H1 (cell line): ENCODE measurements around the gene CMIP. TPM values are rescaled to one million over a fixed set of nuclear protein-coding genes. Genes with fewer than 3 reads are reported as not detected.

Experiments used
- CTCF ChIA-PET: fragments of 300-600 bp; sonication (Branson Sonifier 250); formaldehyde crosslinking; loops from one replicate; lab custom pipeline; 2021; ENCODE audit not compliant: partially characterized antibody; lab: Charles Lee
- POLR2A ChIA-PET: fragments of 300-600 bp; sonication (Branson Sonifier 250); formaldehyde crosslinking; loops from one replicate; lab custom pipeline; 2021; ENCODE audit warnings: inconsistent platforms; ENCODE audit not compliant: partially characterized antibody; lab: Charles Lee
- DNase-seq, 2 experiments: peaks; one replicate each; pipeline versions ENCODE4 v3.0.0 to v3.0.0-alpha.2; 2010 to 2022; ENCODE audit warnings: low spot score in 2 of 2, low read depth in 1 of 2, mixed read lengths in 1 of 2
- FAIRE-seq: peaks from 2 replicates; lab custom pipeline; 2011; peaks lifted over from hg19 to GRCh38; lab: Jason Lieb, UNC
- H2AFZ ChIP-seq: 2 replicates; pipeline ENCODE4 v1.8.1; 2012; ENCODE audit warnings: low read length, inconsistent platforms
- H2AK5ac ChIP-seq: 2 replicates; pipeline ENCODE4 v1.6.1; 2013; ENCODE audit warnings: low read depth, low read length
- H2BK120ac ChIP-seq: replicated peaks from 2 replicates; pipeline ENCODE3; 2013; ENCODE audit warnings: low read depth, low read length, inconsistent platforms
- H2BK12ac ChIP-seq: 2 replicates; pipeline ENCODE4 v1.6.1; 2013; ENCODE audit warnings: low read depth, low read length
- H2BK15ac ChIP-seq: 2 replicates; pipeline ENCODE4 v1.6.1; 2013; ENCODE audit warnings: low read length
- H2BK20ac ChIP-seq: 2 replicates; pipeline ENCODE4 v1.6.1; 2013; ENCODE audit warnings: low read length
- H2BK5ac ChIP-seq: 2 replicates; pipeline ENCODE4 v1.6.1; 2013; ENCODE audit warnings: low read depth, low read length
- H3K14ac ChIP-seq: 2 replicates; pipeline ENCODE4 v1.6.1; 2013; ENCODE audit warnings: inconsistent platforms; ENCODE audit not compliant: insufficient read length
- H3K18ac ChIP-seq: 2 replicates; pipeline ENCODE4 v1.6.1; 2013; ENCODE audit warnings: low read length; ENCODE audit errors: extremely low read depth
- H3K23ac ChIP-seq: 2 replicates; pipeline ENCODE4 v1.6.1; 2013; ENCODE audit warnings: inconsistent platforms; ENCODE audit not compliant: insufficient read length
- H3K23me2 ChIP-seq: 2 replicates; pipeline ENCODE4 v1.6.1; 2013; ENCODE audit warnings: low read depth, low read length
- H3K27ac ChIP-seq: 2 replicates; pipeline ENCODE4 v1.6.1; 2011; ENCODE audit warnings: low read depth, low read length, inconsistent platforms
- H3K27me3 ChIP-seq, 4 experiments: replicated peaks in 1 of 4; 1 replicate in 1 of 4; 2 replicates in 3 of 4; pipeline versions ENCODE4 v1.6.1 to v1.8.1; 2011 to 2013; ENCODE audit warnings: low read length in 3 of 4, mild to moderate bottlenecking in 3 of 4, inconsistent platforms in 2 of 4, mixed read lengths in 2 of 4, moderate library complexity in 1 of 4; ENCODE audit not compliant: control insufficient read depth in 3 of 4, insufficient read depth in 3 of 4; ENCODE audit errors: extremely low read depth in 1 of 4
- H3K36me3 ChIP-seq, 4 experiments: 2 replicates each; pipeline versions ENCODE4 v1.6.1 to v1.8.1; 2011 to 2013; ENCODE audit warnings: mild to moderate bottlenecking in 4 of 4, low read length in 3 of 4, moderate library complexity in 2 of 4, control low read depth in 1 of 4, inconsistent platforms in 1 of 4; ENCODE audit not compliant: insufficient read depth in 4 of 4, control insufficient read depth in 2 of 4
- H3K4ac ChIP-seq: replicated peaks from 2 replicates; pipeline ENCODE3; 2013; ENCODE audit warnings: low read length, low read depth, mixed read lengths, inconsistent platforms; ENCODE audit not compliant: insufficient read length
- H3K4me1 ChIP-seq, 4 experiments: replicated peaks in 1 of 4; 1 replicate in 1 of 4; 2 replicates in 3 of 4; pipeline versions ENCODE4 v1.6.1 to v1.8.1; 2011 to 2013; ENCODE audit warnings: low read length in 3 of 4, inconsistent platforms in 2 of 4, mixed read lengths in 1 of 4; ENCODE audit not compliant: insufficient read depth in 4 of 4, control insufficient read depth in 3 of 4
- H3K4me2 ChIP-seq, 2 experiments: 2 replicates each; pipeline versions ENCODE4 v1.6.1 to v1.8.1; 2011 to 2013; ENCODE audit warnings: low read depth in 2 of 2, low read length in 2 of 2, control low read depth in 1 of 2, inconsistent platforms in 1 of 2, mild to moderate bottlenecking in 1 of 2; ENCODE audit not compliant: insufficient read depth in 1 of 2
- H3K4me3 ChIP-seq, 4 experiments: fragments of 200-600, 300-600 bp in 1 of 4; sonication (generic), shearing (Covaris generic), sonication (Bioruptor Twin) in 1 of 4; 2 replicates each; pipeline versions ENCODE4 v1.5.1 to v1.8.1; 2011 to 2016; ENCODE audit warnings: low read length in 4 of 4, low read depth in 3 of 4, control low read depth in 2 of 4, inconsistent platforms in 2 of 4, mild to moderate bottlenecking in 2 of 4, mixed read lengths in 1 of 4, moderate library complexity in 1 of 4; ENCODE audit not compliant: insufficient read depth in 2 of 4; ENCODE audit errors: extremely low read depth in 1 of 4
- H3K56ac ChIP-seq: replicated peaks from 2 replicates; pipeline ENCODE3; 2013; ENCODE audit warnings: low read depth, mild to moderate bottlenecking, mixed read lengths, low read length, inconsistent platforms; ENCODE audit not compliant: insufficient read length
- H3K79me1 ChIP-seq: 2 replicates; pipeline ENCODE4 v1.6.1; 2013; ENCODE audit warnings: low read depth, low read length, control low read depth
- H3K79me2 ChIP-seq, 2 experiments: 2 replicates each; pipeline versions ENCODE4 v1.6.1 to v1.8.1; 2012 to 2013; ENCODE audit warnings: low read length in 2 of 2, mild to moderate bottlenecking in 2 of 2, inconsistent platforms in 1 of 2; ENCODE audit not compliant: insufficient read depth in 2 of 2, control insufficient read depth in 1 of 2
- H3K9ac ChIP-seq, 4 experiments: replicated peaks in 1 of 4; 1 replicate in 1 of 4; 2 replicates in 3 of 4; pipeline versions ENCODE4 v1.6.1 to v1.8.1; 2011 to 2013; ENCODE audit warnings: low read depth in 3 of 4, low read length in 3 of 4, control low read depth in 2 of 4, mild to moderate bottlenecking in 2 of 4, moderate library complexity in 2 of 4, inconsistent platforms in 1 of 4; ENCODE audit errors: extremely low read depth in 1 of 4
- H3K9me3 ChIP-seq, 2 experiments: 2 replicates each; pipeline versions ENCODE4 v1.6.1 to v1.8.1; 2012 to 2013; ENCODE audit warnings: mild to moderate bottlenecking in 2 of 2, moderate library complexity in 2 of 2, control low read depth in 1 of 2, inconsistent platforms in 1 of 2, low read depth in 1 of 2, low read length in 1 of 2, mixed read lengths in 1 of 2; ENCODE audit not compliant: insufficient read depth in 2 of 2
- H4K20me1 ChIP-seq, 2 experiments: replicated peaks in 1 of 2; 2 replicates each; pipeline versions ENCODE3 to v1.8.1; 2011 to 2013; ENCODE audit warnings: inconsistent platforms in 2 of 2, low read length in 2 of 2, mild to moderate bottlenecking in 1 of 2; ENCODE audit not compliant: insufficient read depth in 2 of 2, control insufficient read depth in 1 of 2
- H4K5ac ChIP-seq: 2 replicates; pipeline ENCODE4 v1.6.1; 2013; ENCODE audit warnings: low read length, low read depth, mixed read lengths, inconsistent platforms; ENCODE audit not compliant: insufficient read length
- H4K8ac ChIP-seq: 2 replicates; pipeline ENCODE4 v1.8.0; 2013; ENCODE audit warnings: mild to moderate bottlenecking, moderate library complexity, low read length, inconsistent platforms; ENCODE audit not compliant: insufficient read depth; ENCODE audit errors: extremely low read depth
- H4K91ac ChIP-seq: replicated peaks from 2 replicates; pipeline ENCODE3; 2013; ENCODE audit warnings: low read length, mixed read lengths, inconsistent platforms; ENCODE audit not compliant: insufficient read length
- EP300 ChIP-seq, 2 experiments: IDR thresholded peaks; 1 replicate in 1 of 2; 2 replicates in 1 of 2; pipeline ENCODE4 v1.6.1; 2011 to 2012; ENCODE audit warnings: low read depth in 2 of 2, low read length in 2 of 2, mild to moderate bottlenecking in 2 of 2, borderline replicate concordance in 1 of 2, inconsistent platforms in 1 of 2, moderate library complexity in 1 of 2
- KDM1A ChIP-seq: fragments of 200-600, 300-600 bp; sonication (generic); IDR thresholded peaks from 2 replicates; pipeline ENCODE4 v1.7.1; 2016; ENCODE audit warnings: mild to moderate bottlenecking, low read length, borderline replicate concordance
- KDM4A ChIP-seq: IDR thresholded peaks from one replicate; pipeline ENCODE4 v1.7.1; 2012; ENCODE audit warnings: low read depth, mild to moderate bottlenecking, moderate library complexity, low read length, inconsistent platforms; ENCODE audit not compliant: severe bottlenecking
- SP2 ChIP-seq: IDR thresholded peaks from 2 replicates; pipeline ENCODE4 v1.6.1; 2012; ENCODE audit warnings: mild to moderate bottlenecking, low read length, inconsistent platforms
- WGBS, 2 experiments: shearing (Covaris generic) in 1 of 2; methylation state at CpG; one replicate each; pipeline versions ENCODE4 v1.1.6 to v1.1.7; 2013 to 2015; ENCODE audit warnings: low lambda C conversion rate in 2 of 2, mixed read lengths in 2 of 2, inconsistent platforms in 1 of 2, low coverage in 1 of 2, missing lambda C conversion rate in 1 of 2; ENCODE audit not compliant: insufficient replicate concordance in 2 of 2, insufficient coverage in 1 of 2, insufficient read length in 1 of 2; ENCODE audit errors: extremely low coverage in 1 of 2, missing lambda C conversion rate in 1 of 2; 5-methylcytosine and 5-hydroxymethylcytosine counted together
- polyA plus RNA-seq, 7 experiments: library from polyadenylated mRNA; depleted of rRNA in 3 of 7; stranded (reverse) in 5 of 7; unstranded in 2 of 7; fragments of >200 nt in 5 of 7; fragments of 200-250 nt in 2 of 7; gene quantifications; 1 replicate in 5 of 7; 2 replicates in 1 of 7; 4 replicates in 1 of 7; pipeline versions ENCODE4 v1.2.1 to v1.2.3, GENCODE V29; 2011 to 2013; ENCODE audit warnings: missing spikeins in 2 of 7, mixed read lengths in 2 of 7
- total RNA-seq: library from RNA; stranded (reverse); fragmentation: NEBNext Ultra II Directional; extraction: Animal tissue kit (Norgen Biotek cat#: 25700); gene quantifications from 2 replicates; pipeline ENCODE4 v1.2.1, GENCODE V29; 2021
- TF ChIP-seq, protein P1 (sequence below): IDR thresholded peaks from 2 replicates; pipeline ENCODE4 v1.6.1; 2012; ENCODE audit warnings: inconsistent platforms

CMIP gene
- total and polyA plus RNA-seq, 2 of the 8 experiments (the other 6 are each of a cell fraction or from before 2014, with no cell fraction given) = 7.9 to 53.2 TPM

GRCh38 chr16:81573533-81574020 is 129.0 kb downstream of the CMIP start:
- no peak overlapping the region for H3K14ac ChIP-seq
- no peaks in the 10 kb centered on the region; a peak in 1 of 8 replicates for H3K36me3 ChIP-seq
- POLR2A ChIA-PET = no interaction called here
- H2AK5ac ChIP-seq = no peak overlapping the region
- 90% methylated on average over 7 of the region's 7 CpGs; no CpG with 5 or more reads in 1 of the 2 experiments for WGBS, 2 experiments
- DNase-seq (no peak), FAIRE-seq (no peak)
- H2BK120ac ChIP-seq = no peak overlapping the region
- no peak overlapping the region for H3K4me3 ChIP-seq
- H3K79me2 ChIP-seq = peaks cover 0 to 63% of the 10 kb centered on the region in 2 experiments; a peak in 3 of 4 replicates
- H4K20me1 ChIP-seq = peaks cover 5 to 32% of the 10 kb centered on the region in 2 experiments
- no peak overlapping the region for H2BK12ac ChIP-seq
- no peak overlapping the region for H3K9ac ChIP-seq
- H3K4ac ChIP-seq = no peak overlapping the region
- H2BK20ac ChIP-seq = no peak overlapping the region
- H3K79me1 ChIP-seq = peaks cover 26% of the 10 kb centered on the region
- H3K18ac ChIP-seq = no peak overlapping the region
- no peak overlapping the region for H4K5ac ChIP-seq
- TF ChIP-seq KDM4A (no peak), SP2 (no peak), EP300 (IDR thresholded peaks at IDR 0.05; ENCODE audit: borderline replicate concordance in 1 of 2, low read depth in 2 of 2, low read length in 2 of 2) (no peak), KDM1A (peak; percentile 85; the same call in 1 of the 2 replicates)
- TF ChIP-seq, protein P1, sequence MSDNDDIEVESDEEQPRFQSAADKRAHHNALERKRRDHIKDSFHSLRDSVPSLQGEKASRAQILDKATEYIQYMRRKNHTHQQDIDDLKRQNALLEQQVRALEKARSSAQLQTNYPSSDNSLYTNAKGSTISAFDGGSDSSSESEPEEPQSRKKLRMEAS = no peak
- CTCF ChIA-PET = interaction anchor here (0.7 to 1.8 kb wide), 4 partner anchors 9 to 119 kb away, joined by 3 to 7 read pairs (median 4); no protein-coding TSS in a partner anchor
- H3K27ac ChIP-seq = no peak overlapping the region
- H2BK5ac ChIP-seq = no peak overlapping the region
- no peak overlapping the region for H2BK15ac ChIP-seq
- peaks cover 13% of the 10 kb centered on the region; the same call in 1 of the 2 replicates for H3K23me2 ChIP-seq
- no peaks in the 10 kb centered on the region for H3K9me3 ChIP-seq
- no peak overlapping the region for H3K4me2 ChIP-seq
- H2AFZ ChIP-seq = no peak overlapping the region
- H4K91ac ChIP-seq = no peak overlapping the region
- H3K27me3 ChIP-seq = no peaks in the 10 kb centered on the region
- H4K8ac ChIP-seq = no peak overlapping the region
- H3K56ac ChIP-seq = no peak overlapping the region
- H3K4me1 ChIP-seq = peaks cover 0 to 6% (median 4%) of the 10 kb centered on the region in 4 experiments; a peak in 4 of 7 replicates
- no peak overlapping the region for H3K23ac ChIP-seq
